HG03520 (cell line): ENCODE results near the gene ODAD2.

Experiments used
- ATAC-seq: cut with Tn5 transposase; IDR thresholded peaks from one replicate; pipeline ENCODE4 v1.9.1; 2021; ENCODE audit warnings: mild to moderate bottlenecking, moderate library complexity; ENCODE audit not compliant: unreplicated experiment

The ODAD2 gene

GRCh38 chr10:27857616-27858015 lies 141.3 kb downstream of the ODAD2 start:
- no peak for ATAC-seq

GRCh38 chr10:27844223-27844622 lies 154.7 kb downstream of the ODAD2 start:
- ATAC-seq, result no peak

DNA sequence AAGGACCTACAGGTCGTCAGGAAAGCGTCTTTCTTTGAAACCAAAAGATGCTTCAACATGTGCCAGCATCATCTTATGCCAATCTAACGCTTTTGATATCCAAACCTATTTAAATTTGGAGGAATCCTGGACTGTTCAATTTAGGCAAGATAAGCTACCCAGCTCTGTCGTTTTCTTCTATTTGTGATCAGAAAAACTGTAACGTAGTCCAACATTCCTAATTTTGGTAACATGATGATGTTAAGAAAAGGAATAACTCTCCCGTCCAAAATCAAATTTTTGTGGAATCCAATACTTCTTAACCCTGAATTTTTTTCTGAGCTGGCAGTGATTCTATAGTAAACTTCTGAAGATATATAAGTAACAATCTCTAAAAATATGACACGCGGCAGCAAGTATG lies 160.0 kb downstream of the ODAD2 start:
- ATAC-seq, result no peak

DNA sequence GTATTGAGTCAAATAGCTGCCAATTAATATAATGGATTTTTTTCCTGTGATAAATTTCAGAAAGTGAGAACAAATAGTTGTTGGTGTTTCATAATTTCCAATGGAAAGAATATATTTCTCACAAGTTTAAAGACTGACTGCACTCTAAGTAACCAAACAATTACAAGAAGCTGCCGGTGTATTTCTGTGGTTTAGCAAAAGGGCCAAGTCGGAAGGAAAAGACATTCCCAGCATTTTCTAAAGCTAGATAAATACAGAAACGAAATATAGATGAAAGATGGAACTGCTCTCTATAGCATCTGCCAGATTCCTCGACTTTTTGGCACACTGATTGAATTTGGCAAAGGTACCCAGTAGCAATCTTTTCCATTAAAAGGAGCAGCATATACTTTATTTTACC lies 160.5 kb downstream of the ODAD2 start:
- no peak for ATAC-seq

- no peak for ATAC-seq
These were observed 164.4 kb downstream of the ODAD2 start for GRCh38 chr10:27834476-27834875.

DNA sequence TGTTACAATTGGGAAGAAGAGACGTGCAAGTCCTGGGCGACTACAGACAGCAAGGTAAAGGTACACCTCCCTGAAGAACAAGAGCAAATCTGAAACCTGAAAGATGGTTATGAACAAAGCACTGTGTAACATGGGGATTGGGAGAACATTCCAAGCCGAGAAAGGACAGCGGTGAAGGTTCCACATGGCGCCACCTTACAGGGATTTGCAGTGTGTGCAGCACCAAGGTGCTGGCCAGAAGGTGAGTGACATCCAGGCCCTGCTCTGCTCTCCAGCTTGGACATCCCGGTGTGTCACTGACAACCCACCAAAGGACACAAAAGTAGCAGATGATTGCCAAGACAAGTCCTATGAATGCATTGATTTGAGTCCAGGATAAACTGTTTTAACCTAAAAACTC lies 165.1 kb downstream of the ODAD2 start:
- no peak for ATAC-seq

DNA sequence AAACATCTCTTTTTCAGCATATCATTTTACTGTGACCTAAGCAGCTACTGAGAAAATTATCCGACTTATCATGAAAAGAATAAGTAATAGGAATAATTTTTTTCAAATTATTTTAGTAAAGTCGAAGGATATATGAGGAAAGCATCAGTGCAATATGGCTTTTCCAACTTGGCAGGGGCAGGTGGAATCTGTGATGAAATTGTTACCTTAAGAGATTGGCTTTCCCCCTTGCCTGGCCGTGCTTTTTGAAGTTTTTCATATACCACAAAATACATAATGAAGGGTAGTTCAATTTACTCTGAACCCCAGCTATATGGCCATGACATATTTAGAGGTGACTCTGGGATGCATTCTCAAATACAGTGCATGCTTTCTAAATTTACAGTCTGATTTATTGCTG lies 166.1 kb downstream of the ODAD2 start:
- no peak for ATAC-seq

DNA sequence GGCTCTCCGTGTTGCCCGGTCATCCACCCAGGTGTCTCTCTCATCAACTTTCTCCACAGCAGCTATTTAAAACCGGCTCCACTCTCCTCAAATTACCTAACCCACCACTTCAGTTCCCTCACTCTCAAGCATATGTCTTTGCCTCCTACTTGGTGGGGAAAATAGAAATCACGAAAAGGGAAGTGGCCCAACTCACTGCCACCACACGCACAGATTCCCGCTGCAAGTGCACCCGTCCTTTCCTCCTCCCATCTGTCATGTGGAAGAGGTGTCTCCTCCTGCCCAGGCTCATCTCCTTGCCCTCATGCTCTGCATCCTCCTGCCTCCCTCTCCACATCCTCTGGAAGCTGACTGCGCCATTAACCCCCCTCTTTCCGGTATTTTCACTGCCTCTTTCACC lies 172.5 kb downstream of the ODAD2 start:
- no peak for ATAC-seq

DNA sequence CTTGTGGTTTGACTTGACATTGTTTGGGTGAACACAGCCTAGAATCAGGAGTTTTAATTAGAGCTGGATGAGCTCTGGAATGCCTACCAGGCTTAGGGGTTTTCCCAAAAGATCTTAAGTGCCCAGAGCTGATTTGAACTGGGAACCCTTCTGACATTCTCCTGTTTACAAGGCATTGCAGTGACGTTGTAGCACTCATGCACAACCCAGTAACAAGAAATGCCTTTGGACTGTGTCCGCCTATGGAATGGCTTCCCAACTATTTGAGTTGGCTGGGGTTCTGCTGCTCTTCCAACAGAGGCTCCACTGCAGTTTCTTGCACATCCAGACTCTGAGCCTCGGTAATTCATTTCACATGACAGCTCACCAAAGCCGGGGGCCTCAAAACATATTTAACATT lies 176.6 kb downstream of the ODAD2 start:
- no peak for ATAC-seq

GRCh38 chr10:27820637-27821036 lies 178.2 kb downstream of the ODAD2 start:
- no peak for ATAC-seq

- ATAC-seq, result no peak
These were observed 178.9 kb downstream of the ODAD2 start for GRCh38 chr10:27819781-27820531.

GRCh38 chr10:27816320-27816719 lies 182.6 kb downstream of the ODAD2 start:
- no peak for ATAC-seq

DNA sequence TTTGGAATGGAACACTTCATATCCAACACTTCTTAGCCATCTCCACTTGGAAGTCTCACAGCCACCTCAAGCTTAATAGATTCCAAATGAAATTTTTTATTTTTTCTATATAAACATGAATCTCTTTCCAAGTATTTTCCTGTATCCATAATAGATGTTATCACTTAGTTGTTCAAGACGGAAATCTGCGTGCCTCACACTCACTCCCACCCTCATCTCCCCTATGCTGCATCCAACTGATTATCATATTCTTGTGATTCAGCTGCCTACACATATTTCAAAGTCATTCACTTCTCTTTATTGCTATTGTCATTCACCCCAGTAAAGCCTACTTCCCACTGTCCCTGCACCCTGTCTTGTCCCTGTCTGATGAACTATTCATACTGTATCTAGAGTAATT lies 183.0 kb downstream of the ODAD2 start:
- ATAC-seq, result no peak

DNA sequence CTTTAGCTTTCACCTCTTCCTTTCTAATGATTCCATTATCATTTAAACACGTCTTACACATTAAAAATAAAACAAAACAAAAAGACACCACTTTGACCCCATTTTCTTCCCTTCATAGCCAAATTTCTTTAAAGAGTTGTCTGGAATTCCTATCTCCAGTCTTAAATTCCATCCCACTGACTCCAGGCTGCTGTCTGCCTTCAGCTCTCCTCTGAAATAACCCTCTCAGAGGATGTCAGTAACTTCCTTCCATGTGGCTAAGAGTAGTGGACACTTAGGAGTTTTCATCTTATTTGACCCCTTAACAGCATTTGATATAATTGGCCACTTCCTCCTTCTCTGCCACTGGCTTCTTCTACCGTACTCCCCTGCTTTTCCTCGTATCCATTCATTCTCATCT lies 183.6 kb downstream of the ODAD2 start:
- ATAC-seq, result no peak

GRCh38 chr10:27805180-27805579 lies 193.7 kb downstream of the ODAD2 start:
- no peak for ATAC-seq

DNA sequence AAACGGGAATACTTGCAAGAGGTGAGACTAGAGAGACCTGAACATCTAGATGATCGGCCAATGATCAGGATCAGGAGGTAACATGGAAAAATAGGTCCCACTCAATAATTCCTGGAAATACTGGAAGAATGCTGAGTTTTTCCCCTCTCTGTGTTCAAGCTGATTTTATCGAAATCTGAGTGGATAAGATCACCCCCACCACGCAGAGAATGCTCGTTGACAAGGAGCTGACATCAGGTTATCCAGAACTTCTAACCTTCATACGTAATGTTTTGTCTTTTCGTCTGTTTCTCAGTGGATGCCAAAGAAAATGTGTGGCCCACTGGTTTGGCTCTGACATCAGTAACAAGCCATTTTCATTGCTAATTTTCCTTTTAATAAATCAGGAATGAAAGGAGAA lies 194.7 kb downstream of the ODAD2 start:
- ATAC-seq, result no peak

GRCh38 chr10:27801171-27801785 lies 197.6 kb downstream of the ODAD2 start:
- no peak for ATAC-seq

DNA sequence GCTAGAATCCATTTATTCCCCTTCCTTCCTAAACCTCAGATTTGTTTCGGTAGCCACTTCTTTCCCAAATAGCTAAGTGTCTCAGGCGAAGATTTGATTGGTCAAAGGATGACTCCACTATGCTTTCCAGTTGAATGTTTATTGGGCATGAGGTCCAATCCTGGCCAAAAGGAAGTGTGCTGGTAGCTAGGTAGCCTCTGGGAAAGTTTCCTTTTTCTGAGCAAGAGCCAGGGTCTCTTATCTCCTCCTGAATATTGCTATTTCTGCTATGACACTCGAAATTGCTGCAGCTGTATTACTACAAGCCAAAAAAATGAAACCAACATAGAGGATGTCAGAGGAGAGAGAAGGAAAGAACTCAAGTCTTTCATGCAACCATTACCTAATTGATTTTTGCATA lies 199.8 kb downstream of the ODAD2 start:
- no peak for ATAC-seq

DNA sequence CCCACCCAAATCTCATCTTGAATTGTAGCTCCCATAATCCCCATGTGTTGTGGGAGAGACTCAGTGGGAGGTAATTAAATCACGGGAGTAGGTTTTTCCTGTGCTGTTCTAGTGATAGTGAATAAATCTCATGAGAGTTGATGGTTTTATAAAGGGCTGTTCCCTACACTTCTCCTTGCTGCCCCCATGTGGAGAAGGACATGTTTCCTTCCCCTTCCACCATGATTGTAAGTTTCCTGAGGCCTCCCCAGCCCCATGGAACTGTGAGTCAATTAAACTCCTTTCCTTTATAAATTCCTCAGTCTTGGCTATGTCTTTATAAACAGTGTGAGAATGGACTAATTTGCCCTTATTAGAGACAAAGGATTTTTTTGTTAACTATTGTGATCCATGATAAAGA lies 204.7 kb downstream of the ODAD2 start:
- no peak for ATAC-seq

DNA sequence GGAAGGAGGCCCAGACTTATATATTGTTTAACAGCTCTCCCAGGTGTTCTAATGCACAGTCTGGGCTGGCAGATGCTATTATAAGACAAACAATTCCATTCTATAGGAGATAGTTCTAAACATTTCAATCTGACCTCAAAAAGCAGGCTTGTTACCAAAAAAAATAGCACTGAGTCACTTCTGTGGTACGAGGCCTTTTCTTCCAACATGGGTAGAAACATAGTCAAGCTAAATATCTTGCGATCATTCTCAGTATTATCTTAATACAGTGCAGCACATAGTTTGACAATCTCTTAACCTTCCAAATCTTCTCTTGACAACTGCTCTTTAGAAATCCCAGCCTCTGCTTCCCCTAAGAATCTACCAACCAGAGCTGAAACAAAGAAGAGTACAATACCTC lies 206.7 kb downstream of the ODAD2 start:
- no peak for ATAC-seq

- ATAC-seq, result no peak
These were observed 214.6 kb downstream of the ODAD2 start for GRCh38 chr10:27784272-27784671.

- peak; percentile 61 for ATAC-seq
These were observed 215.2 kb downstream of the ODAD2 start for GRCh38 chr10:27783660-27784059.
